GM23338 (cell line): ENCODE data around the gene CDH4.

Experiments
- CREB1 ChIP-seq: fragments of 250-450 bp; sonication (Bioruptor Pico); IDR thresholded peaks from 2 replicates; pipeline ENCODE4 v1.5.0; 2020; ENCODE audit warnings: low read depth, mild to moderate bottlenecking, moderate library complexity
- EZH2 ChIP-seq: fragments of 200-600 bp; sonication (generic); IDR thresholded peaks from one replicate; pipeline ENCODE4 v1.8.0; 2017; ENCODE audit warnings: antibody characterized with exemption, mild to moderate bottlenecking, low read depth; ENCODE audit not compliant: unreplicated experiment
- EZH2phosphoT487 ChIP-seq: fragments of 200-600 bp; sonication (generic); IDR thresholded peaks from one replicate; pipeline ENCODE4 v1.8.1; 2018; ENCODE audit warnings: antibody characterized with exemption; ENCODE audit not compliant: unreplicated experiment
- POLR2AphosphoS5 ChIP-seq: IDR thresholded peaks from 2 replicates; pipeline ENCODE4 v1.6.1; 2016; ENCODE audit warnings: antibody characterized with exemption, low read depth
- ZNF114 ChIP-seq: fragments of 250-450 bp; sonication (Bioruptor Pico); IDR thresholded peaks from 2 replicates; pipeline ENCODE4 v1.5.0; 2020; ENCODE audit warnings: mild to moderate bottlenecking, moderate library complexity
- TF ChIP-seq, protein P1 (sequence below), 2 experiments: fragments of 200-600 bp in 1 of 2; sonication (generic) in 1 of 2; conservative IDR thresholded peaks; 2 replicates each; pipeline versions ENCODE4 v1.5.1 to v1.6.1; 2016 to 2017; ENCODE audit warnings: antibody characterized with exemption in 2 of 2, low read depth in 2 of 2, mild to moderate bottlenecking in 2 of 2, moderate library complexity in 1 of 2
- TF ChIP-seq, protein P2 (sequence below): IDR thresholded peaks from one replicate; pipeline ENCODE4 v1.6.1; 2018; ENCODE audit warnings: antibody characterized with exemption; ENCODE audit not compliant: unreplicated experiment
- TF ChIP-seq, protein P3 (sequence below): fragments of 250-450 bp; sonication (Bioruptor Pico); IDR thresholded peaks from 2 replicates; pipeline ENCODE4 v1.5.0; 2020; ENCODE audit warnings: mild to moderate bottlenecking, moderate library complexity

DNA sequence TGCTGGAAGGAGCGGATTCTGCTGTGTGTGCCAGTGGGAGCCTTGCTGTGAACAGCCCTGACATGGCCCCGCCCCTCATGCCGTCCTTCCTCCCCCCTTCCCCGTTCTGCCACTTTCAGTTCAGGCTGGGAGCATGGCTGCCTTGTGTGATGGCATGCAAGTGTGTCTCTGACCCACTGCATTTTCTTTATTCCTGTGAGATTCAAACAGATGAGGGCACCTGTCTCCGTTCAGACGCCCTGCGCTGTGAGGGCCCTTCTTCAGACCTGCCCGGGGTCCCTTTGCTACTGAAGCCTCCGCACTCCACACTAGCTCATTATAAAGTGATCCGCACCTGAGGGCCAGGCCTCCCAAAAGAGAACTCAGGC, 725.3 kb downstream of the CDH4 start:
- TF ChIP-seq, protein P1, sequence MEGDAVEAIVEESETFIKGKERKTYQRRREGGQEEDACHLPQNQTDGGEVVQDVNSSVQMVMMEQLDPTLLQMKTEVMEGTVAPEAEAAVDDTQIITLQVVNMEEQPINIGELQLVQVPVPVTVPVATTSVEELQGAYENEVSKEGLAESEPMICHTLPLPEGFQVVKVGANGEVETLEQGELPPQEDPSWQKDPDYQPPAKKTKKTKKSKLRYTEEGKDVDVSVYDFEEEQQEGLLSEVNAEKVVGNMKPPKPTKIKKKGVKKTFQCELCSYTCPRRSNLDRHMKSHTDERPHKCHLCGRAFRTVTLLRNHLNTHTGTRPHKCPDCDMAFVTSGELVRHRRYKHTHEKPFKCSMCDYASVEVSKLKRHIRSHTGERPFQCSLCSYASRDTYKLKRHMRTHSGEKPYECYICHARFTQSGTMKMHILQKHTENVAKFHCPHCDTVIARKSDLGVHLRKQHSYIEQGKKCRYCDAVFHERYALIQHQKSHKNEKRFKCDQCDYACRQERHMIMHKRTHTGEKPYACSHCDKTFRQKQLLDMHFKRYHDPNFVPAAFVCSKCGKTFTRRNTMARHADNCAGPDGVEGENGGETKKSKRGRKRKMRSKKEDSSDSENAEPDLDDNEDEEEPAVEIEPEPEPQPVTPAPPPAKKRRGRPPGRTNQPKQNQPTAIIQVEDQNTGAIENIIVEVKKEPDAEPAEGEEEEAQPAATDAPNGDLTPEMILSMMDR (conservative IDR thresholded peaks at IDR 0.05; ENCODE audit: low read depth in 2 of 2) = no peak
- TF ChIP-seq EZH2phosphoT487 (no peak), EZH2 (no peak), POLR2AphosphoS5 (no peak), ZNF114 (CRISPR knock-in tag) (no peak), CREB1 (CRISPR knock-in tag) (no peak)
- TF ChIP-seq, protein P2, sequence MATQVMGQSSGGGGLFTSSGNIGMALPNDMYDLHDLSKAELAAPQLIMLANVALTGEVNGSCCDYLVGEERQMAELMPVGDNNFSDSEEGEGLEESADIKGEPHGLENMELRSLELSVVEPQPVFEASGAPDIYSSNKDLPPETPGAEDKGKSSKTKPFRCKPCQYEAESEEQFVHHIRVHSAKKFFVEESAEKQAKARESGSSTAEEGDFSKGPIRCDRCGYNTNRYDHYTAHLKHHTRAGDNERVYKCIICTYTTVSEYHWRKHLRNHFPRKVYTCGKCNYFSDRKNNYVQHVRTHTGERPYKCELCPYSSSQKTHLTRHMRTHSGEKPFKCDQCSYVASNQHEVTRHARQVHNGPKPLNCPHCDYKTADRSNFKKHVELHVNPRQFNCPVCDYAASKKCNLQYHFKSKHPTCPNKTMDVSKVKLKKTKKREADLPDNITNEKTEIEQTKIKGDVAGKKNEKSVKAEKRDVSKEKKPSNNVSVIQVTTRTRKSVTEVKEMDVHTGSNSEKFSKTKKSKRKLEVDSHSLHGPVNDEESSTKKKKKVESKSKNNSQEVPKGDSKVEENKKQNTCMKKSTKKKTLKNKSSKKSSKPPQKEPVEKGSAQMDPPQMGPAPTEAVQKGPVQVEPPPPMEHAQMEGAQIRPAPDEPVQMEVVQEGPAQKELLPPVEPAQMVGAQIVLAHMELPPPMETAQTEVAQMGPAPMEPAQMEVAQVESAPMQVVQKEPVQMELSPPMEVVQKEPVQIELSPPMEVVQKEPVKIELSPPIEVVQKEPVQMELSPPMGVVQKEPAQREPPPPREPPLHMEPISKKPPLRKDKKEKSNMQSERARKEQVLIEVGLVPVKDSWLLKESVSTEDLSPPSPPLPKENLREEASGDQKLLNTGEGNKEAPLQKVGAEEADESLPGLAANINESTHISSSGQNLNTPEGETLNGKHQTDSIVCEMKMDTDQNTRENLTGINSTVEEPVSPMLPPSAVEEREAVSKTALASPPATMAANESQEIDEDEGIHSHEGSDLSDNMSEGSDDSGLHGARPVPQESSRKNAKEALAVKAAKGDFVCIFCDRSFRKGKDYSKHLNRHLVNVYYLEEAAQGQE = no peak
- TF ChIP-seq, protein P3, sequence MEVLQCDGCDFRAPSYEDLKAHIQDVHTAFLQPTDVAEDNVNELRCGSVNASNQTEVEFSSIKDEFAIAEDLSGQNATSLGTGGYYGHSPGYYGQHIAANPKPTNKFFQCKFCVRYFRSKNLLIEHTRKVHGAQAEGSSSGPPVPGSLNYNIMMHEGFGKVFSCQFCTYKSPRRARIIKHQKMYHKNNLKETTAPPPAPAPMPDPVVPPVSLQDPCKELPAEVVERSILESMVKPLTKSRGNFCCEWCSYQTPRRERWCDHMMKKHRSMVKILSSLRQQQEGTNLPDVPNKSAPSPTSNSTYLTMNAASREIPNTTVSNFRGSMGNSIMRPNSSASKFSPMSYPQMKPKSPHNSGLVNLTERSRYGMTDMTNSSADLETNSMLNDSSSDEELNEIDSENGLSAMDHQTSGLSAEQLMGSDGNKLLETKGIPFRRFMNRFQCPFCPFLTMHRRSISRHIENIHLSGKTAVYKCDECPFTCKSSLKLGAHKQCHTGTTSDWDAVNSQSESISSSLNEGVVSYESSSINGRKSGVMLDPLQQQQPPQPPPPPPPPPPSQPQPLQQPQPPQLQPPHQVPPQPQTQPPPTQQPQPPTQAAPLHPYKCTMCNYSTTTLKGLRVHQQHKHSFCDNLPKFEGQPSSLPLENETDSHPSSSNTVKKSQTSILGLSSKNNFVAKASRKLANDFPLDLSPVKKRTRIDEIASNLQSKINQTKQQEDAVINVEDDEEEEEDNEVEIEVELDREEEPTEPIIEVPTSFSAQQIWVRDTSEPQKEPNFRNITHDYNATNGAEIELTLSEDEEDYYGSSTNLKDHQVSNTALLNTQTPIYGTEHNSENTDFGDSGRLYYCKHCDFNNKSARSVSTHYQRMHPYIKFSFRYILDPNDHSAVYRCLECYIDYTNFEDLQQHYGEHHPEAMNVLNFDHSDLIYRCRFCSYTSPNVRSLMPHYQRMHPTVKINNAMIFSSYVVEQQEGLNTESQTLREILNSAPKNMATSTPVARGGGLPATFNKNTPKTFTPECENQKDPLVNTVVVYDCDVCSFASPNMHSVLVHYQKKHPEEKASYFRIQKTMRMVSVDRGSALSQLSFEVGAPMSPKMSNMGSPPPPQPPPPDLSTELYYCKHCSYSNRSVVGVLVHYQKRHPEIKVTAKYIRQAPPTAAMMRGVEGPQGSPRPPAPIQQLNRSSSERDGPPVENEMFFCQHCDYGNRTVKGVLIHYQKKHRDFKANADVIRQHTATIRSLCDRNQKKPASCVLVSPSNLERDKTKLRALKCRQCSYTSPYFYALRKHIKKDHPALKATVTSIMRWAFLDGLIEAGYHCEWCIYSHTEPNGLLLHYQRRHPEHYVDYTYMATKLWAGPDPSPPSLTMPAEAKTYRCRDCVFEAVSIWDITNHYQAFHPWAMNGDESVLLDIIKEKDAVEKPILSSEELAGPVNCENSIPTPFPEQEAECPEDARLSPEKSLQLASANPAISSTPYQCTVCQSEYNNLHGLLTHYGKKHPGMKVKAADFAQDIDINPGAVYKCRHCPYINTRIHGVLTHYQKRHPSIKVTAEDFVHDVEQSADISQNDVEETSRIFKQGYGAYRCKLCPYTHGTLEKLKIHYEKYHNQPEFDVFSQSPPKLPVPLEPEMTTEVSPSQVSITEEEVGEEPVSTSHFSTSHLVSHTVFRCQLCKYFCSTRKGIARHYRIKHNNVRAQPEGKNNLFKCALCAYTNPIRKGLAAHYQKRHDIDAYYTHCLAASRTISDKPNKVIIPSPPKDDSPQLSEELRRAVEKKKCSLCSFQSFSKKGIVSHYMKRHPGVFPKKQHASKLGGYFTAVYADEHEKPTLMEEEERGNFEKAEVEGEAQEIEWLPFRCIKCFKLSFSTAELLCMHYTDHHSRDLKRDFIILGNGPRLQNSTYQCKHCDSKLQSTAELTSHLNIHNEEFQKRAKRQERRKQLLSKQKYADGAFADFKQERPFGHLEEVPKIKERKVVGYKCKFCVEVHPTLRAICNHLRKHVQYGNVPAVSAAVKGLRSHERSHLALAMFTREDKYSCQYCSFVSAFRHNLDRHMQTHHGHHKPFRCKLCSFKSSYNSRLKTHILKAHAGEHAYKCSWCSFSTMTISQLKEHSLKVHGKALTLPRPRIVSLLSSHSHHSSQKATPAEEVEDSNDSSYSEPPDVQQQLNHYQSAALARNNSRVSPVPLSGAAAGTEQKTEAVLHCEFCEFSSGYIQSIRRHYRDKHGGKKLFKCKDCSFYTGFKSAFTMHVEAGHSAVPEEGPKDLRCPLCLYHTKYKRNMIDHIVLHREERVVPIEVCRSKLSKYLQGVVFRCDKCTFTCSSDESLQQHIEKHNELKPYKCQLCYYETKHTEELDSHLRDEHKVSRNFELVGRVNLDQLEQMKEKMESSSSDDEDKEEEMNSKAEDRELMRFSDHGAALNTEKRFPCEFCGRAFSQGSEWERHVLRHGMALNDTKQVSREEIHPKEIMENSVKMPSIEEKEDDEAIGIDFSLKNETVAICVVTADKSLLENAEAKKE = no peak
